ENCODE measurements around the gene ZMIZ1. TPM values are rescaled to one million over a fixed set of nuclear protein-coding genes. Genes with fewer than 3 reads are reported as not detected.

Gene ZMIZ1
- total and polyA plus RNA-seq, 4 donors = 3.9 to 19.1 (median 9.8) TPM

DNA sequence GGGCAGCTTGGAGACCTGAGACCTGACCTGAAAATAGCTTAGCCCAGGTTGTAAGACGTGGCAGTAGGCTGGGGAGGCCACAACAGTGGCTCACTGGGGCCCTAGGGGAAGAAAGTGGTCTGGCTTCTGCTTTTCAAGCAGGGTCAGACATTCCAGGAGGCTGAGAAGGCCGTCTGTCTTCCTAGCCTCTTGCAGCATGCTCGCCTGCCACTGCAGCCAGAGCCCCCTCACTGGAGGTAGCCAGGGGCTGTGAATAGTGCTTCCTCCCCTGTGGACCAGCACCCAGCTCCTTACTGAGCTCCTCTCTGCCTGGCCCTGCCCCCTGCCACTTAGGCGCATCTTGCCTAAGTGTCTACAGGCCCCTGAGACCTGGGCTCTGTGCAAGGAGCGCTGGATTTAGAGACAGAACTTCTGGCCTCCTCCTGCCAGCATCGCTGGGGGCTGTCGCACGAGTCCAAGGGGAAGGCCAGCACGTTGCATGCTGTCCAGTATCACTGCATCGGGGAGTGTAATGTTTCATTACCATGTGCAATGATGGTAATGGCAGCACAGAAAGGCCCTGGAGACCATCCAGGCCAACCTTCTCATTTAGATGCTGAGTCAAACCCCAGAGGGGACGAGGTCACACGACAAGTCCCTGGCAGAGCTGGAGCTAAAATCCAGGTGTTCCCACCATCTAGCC is 12.7 kb downstream of the ZMIZ1 start:
- DNase-seq (ENCODE audit: low spot score) = no peak
- Histone ChIP-seq H3K4me3 (ENCODE audit: low read depth in 1 of 3, low read length in 3 of 3) (no peak overlapping the region), H3K27ac (ENCODE audit: low read depth in 1 of 2, low read length in 2 of 2) (no peak overlapping the region), H3K9ac (ENCODE audit: low read depth in 1 of 2, low read length in 2 of 2) (no peak overlapping the region), H3K27me3 (ENCODE audit: control insufficient read depth in 4 of 4, insufficient read depth in 4 of 4, low read length in 3 of 4) (no peaks in the 10 kb centered on the region), H3K4me1 (ENCODE audit: control insufficient read depth in 4 of 4, insufficient read depth in 4 of 4, low read length in 3 of 4) (peaks cover 25 to 78% (median 60%) of the 10 kb centered on the region in 4 donors), H3K9me3 (ENCODE audit: control insufficient read depth in 4 of 4, low read length in 3 of 4) (no peaks in the 10 kb centered on the region), H3K36me3 (ENCODE audit: control insufficient read depth in 4 of 4, insufficient read depth in 3 of 4, low read depth in 1 of 4, low read length in 3 of 4) (no peaks in the 10 kb centered on the region)
- TF ChIP-seq RAD21 (IDR thresholded peaks at IDR 0.05) (no peak), FOXA1 (IDR thresholded peaks at IDR 0.05) (no peak), YY1 (IDR thresholded peaks at IDR 0.05) (no peak), TAF1 (conservative IDR thresholded peaks at IDR 0.05) (no peak), GABPA (IDR thresholded peaks at IDR 0.05 in 1 of 2, conservative IDR thresholded peaks at IDR 0.05 in 1 of 2) (no peak), FOXA2 (IDR thresholded peaks at IDR 0.05) (no peak), EGR1 (IDR thresholded peaks at IDR 0.05; ENCODE audit: low read depth in 2 of 2) (no peak), HNF4A (conservative IDR thresholded peaks at IDR 0.05) (no peak), SP1 (IDR thresholded peaks at IDR 0.05) (no peak), HNF4G (IDR thresholded peaks at IDR 0.05) (no peak), JUND (IDR thresholded peaks at IDR 0.05) (no peak), RXRA (IDR thresholded peaks at IDR 0.05) (no peak), NR2F2 (IDR thresholded peaks at IDR 0.05) (no peak)
- TF ChIP-seq, protein P1, sequence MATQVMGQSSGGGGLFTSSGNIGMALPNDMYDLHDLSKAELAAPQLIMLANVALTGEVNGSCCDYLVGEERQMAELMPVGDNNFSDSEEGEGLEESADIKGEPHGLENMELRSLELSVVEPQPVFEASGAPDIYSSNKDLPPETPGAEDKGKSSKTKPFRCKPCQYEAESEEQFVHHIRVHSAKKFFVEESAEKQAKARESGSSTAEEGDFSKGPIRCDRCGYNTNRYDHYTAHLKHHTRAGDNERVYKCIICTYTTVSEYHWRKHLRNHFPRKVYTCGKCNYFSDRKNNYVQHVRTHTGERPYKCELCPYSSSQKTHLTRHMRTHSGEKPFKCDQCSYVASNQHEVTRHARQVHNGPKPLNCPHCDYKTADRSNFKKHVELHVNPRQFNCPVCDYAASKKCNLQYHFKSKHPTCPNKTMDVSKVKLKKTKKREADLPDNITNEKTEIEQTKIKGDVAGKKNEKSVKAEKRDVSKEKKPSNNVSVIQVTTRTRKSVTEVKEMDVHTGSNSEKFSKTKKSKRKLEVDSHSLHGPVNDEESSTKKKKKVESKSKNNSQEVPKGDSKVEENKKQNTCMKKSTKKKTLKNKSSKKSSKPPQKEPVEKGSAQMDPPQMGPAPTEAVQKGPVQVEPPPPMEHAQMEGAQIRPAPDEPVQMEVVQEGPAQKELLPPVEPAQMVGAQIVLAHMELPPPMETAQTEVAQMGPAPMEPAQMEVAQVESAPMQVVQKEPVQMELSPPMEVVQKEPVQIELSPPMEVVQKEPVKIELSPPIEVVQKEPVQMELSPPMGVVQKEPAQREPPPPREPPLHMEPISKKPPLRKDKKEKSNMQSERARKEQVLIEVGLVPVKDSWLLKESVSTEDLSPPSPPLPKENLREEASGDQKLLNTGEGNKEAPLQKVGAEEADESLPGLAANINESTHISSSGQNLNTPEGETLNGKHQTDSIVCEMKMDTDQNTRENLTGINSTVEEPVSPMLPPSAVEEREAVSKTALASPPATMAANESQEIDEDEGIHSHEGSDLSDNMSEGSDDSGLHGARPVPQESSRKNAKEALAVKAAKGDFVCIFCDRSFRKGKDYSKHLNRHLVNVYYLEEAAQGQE (IDR thresholded peaks at IDR 0.05) = no peak
- TF ChIP-seq, protein P2, sequence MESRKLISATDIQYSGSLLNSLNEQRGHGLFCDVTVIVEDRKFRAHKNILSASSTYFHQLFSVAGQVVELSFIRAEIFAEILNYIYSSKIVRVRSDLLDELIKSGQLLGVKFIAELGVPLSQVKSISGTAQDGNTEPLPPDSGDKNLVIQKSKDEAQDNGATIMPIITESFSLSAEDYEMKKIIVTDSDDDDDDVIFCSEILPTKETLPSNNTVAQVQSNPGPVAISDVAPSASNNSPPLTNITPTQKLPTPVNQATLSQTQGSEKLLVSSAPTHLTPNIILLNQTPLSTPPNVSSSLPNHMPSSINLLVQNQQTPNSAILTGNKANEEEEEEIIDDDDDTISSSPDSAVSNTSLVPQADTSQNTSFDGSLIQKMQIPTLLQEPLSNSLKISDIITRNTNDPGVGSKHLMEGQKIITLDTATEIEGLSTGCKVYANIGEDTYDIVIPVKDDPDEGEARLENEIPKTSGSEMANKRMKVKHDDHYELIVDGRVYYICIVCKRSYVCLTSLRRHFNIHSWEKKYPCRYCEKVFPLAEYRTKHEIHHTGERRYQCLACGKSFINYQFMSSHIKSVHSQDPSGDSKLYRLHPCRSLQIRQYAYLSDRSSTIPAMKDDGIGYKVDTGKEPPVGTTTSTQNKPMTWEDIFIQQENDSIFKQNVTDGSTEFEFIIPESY (IDR thresholded peaks at IDR 0.05) = no peak
- TF ChIP-seq, protein P3, sequence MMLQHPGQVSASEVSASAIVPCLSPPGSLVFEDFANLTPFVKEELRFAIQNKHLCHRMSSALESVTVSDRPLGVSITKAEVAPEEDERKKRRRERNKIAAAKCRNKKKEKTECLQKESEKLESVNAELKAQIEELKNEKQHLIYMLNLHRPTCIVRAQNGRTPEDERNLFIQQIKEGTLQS (IDR thresholded peaks at IDR 0.05) = no peak
- TF ChIP-seq, protein P4, sequence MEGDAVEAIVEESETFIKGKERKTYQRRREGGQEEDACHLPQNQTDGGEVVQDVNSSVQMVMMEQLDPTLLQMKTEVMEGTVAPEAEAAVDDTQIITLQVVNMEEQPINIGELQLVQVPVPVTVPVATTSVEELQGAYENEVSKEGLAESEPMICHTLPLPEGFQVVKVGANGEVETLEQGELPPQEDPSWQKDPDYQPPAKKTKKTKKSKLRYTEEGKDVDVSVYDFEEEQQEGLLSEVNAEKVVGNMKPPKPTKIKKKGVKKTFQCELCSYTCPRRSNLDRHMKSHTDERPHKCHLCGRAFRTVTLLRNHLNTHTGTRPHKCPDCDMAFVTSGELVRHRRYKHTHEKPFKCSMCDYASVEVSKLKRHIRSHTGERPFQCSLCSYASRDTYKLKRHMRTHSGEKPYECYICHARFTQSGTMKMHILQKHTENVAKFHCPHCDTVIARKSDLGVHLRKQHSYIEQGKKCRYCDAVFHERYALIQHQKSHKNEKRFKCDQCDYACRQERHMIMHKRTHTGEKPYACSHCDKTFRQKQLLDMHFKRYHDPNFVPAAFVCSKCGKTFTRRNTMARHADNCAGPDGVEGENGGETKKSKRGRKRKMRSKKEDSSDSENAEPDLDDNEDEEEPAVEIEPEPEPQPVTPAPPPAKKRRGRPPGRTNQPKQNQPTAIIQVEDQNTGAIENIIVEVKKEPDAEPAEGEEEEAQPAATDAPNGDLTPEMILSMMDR (IDR thresholded peaks at IDR 0.05; ENCODE audit: low read depth, low read length, missing input control) = no peak
- TF ChIP-seq, protein P5, sequence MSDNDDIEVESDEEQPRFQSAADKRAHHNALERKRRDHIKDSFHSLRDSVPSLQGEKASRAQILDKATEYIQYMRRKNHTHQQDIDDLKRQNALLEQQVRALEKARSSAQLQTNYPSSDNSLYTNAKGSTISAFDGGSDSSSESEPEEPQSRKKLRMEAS (IDR thresholded peaks at IDR 0.05) = no peak
- 78% methylated on average over 12 of the region's 12 CpGs for WGBS
